ENCODE measurements around the gene HYAL2.
"Not testable (repeated sequence)": the region's sequence is repeated elsewhere in the genome, so short reads cannot be mapped to it uniquely, and the experiment has no call there.

HYAL2 gene

GRCh38 chr3:50272538-50272910 lies 50.0 kb downstream of the HYAL2 start:
- H3K27ac ChIP-seq (ENCODE audit: low read depth, low read length); H3K4me1 ChIP-seq (ENCODE audit: control insufficient read depth, low read depth, low read length); H3K36me3 ChIP-seq (ENCODE audit: control insufficient read depth, insufficient read depth, low read length); H3K18ac ChIP-seq (ENCODE audit: low read length); H2BK15ac ChIP-seq (replicated peaks; ENCODE audit: low read depth); H3K79me2 ChIP-seq (ENCODE audit: control insufficient read depth, insufficient read depth, low read length); H2BK5ac ChIP-seq (ENCODE audit: low read length); H4K5ac ChIP-seq (ENCODE audit: low read length); H3K4ac ChIP-seq (ENCODE audit: low read depth, low read length); H3K23ac ChIP-seq (ENCODE audit: low read length); H3K4me3 ChIP-seq (ENCODE audit: low read length); H3K9ac ChIP-seq (ENCODE audit: low read length); H3K4me2 ChIP-seq (ENCODE audit: low read length); H2AK5ac ChIP-seq (ENCODE audit: low read length); H4K8ac ChIP-seq (ENCODE audit: low read depth, low read length); H3K56ac ChIP-seq (ENCODE audit: low read length); DNase-seq; H2BK120ac ChIP-seq (ENCODE audit: low read depth, low read length); H3K79me1 ChIP-seq (ENCODE audit: low read length): not testable (repeated sequence)
- WGBS (ENCODE audit: extremely low coverage, insufficient coverage, low lambda C conversion rate) = no CpG with 5 or more reads among the region's 10 CpGs
- peaks cover 11% of the 10 kb centered on the region for H3K27me3 ChIP-seq (ENCODE audit: insufficient read depth, low read length, poor library complexity)

- Histone ChIP-seq H4K8ac (ENCODE audit: low read depth, low read length) (no peak overlapping the region), H3K18ac (ENCODE audit: low read length) (no peak overlapping the region), H3K23ac (ENCODE audit: low read length) (no peak overlapping the region), H3K56ac (ENCODE audit: low read length) (peak overlapping the region; percentile 62), H3K27me3 (ENCODE audit: insufficient read depth, low read length, poor library complexity) (peaks cover 10% of the 10 kb centered on the region), H3K4ac (ENCODE audit: low read depth, low read length) (no peak overlapping the region), H3K27ac (ENCODE audit: low read depth, low read length) (no peak overlapping the region), H3K79me1 (ENCODE audit: low read length) (no peaks in the 10 kb centered on the region), H3K79me2 (ENCODE audit: control insufficient read depth, insufficient read depth, low read length) (no peaks in the 10 kb centered on the region), H3K36me3 (ENCODE audit: control insufficient read depth, insufficient read depth, low read length) (no peaks in the 10 kb centered on the region), H3K4me1 (ENCODE audit: control insufficient read depth, low read depth, low read length) (peaks cover 8% of the 10 kb centered on the region), H2AK5ac (ENCODE audit: low read length) (no peak overlapping the region), H3K4me3 (ENCODE audit: low read length) (no peak overlapping the region), H2BK15ac (replicated peaks; ENCODE audit: low read depth) (no peak overlapping the region), H3K4me2 (ENCODE audit: low read length) (no peak overlapping the region), H4K5ac (ENCODE audit: low read length) (no peak overlapping the region), H3K9ac (ENCODE audit: low read length) (no peak overlapping the region), H2BK120ac (ENCODE audit: low read depth, low read length) (no peak overlapping the region), H2BK5ac (ENCODE audit: low read length) (no peak overlapping the region)
- DNase-seq = peak; percentile 80
- no CpG with 5 or more reads among the region's 10 CpGs for WGBS (ENCODE audit: extremely low coverage, insufficient coverage, low lambda C conversion rate)
Measured at GRCh38 chr3:50271314-50271936, 51.1 kb downstream of the HYAL2 start.

GRCh38 chr3:50270422-50271224 lies 51.9 kb downstream of the HYAL2 start:
- Histone ChIP-seq H3K56ac (ENCODE audit: low read length) (no peak overlapping the region), H4K5ac (ENCODE audit: low read length) (no peak overlapping the region), H3K79me2 (ENCODE audit: control insufficient read depth, insufficient read depth, low read length) (no peaks in the 10 kb centered on the region), H3K27ac (ENCODE audit: low read depth, low read length) (no peak overlapping the region), H4K8ac (ENCODE audit: low read depth, low read length) (no peak overlapping the region), H3K4me1 (ENCODE audit: control insufficient read depth, low read depth, low read length) (peaks cover 8% of the 10 kb centered on the region), H3K36me3 (ENCODE audit: control insufficient read depth, insufficient read depth, low read length) (no peaks in the 10 kb centered on the region), H2BK15ac (replicated peaks; ENCODE audit: low read depth) (no peak overlapping the region), H3K4me2 (ENCODE audit: low read length) (no peak overlapping the region), H3K18ac (ENCODE audit: low read length) (no peak overlapping the region), H3K4me3 (ENCODE audit: low read length) (no peak overlapping the region), H3K4ac (ENCODE audit: low read depth, low read length) (no peak overlapping the region), H3K9ac (ENCODE audit: low read length) (no peak overlapping the region), H3K23ac (ENCODE audit: low read length) (no peak overlapping the region), H2AK5ac (ENCODE audit: low read length) (no peak overlapping the region), H2BK5ac (ENCODE audit: low read length) (no peak overlapping the region), H2BK120ac (ENCODE audit: low read depth, low read length) (no peak overlapping the region), H3K79me1 (ENCODE audit: low read length) (no peaks in the 10 kb centered on the region), H3K27me3 (ENCODE audit: insufficient read depth, low read length, poor library complexity) (peaks cover 4% of the 10 kb centered on the region)
- WGBS (ENCODE audit: extremely low coverage, insufficient coverage, low lambda C conversion rate) = no CpG with 5 or more reads among the region's 19 CpGs
- no peak for DNase-seq

- Histone ChIP-seq H3K4ac (ENCODE audit: low read depth, low read length) (no peak overlapping the region), H3K4me3 (ENCODE audit: low read length) (no peak overlapping the region), H3K79me2 (ENCODE audit: control insufficient read depth, insufficient read depth, low read length) (no peaks in the 10 kb centered on the region), H2BK15ac (replicated peaks; ENCODE audit: low read depth) (no peak overlapping the region), H3K4me1 (ENCODE audit: control insufficient read depth, low read depth, low read length) (peaks cover 13% of the 10 kb centered on the region), H2BK120ac (ENCODE audit: low read depth, low read length) (no peak overlapping the region), H3K9ac (ENCODE audit: low read length) (no peak overlapping the region), H3K27me3 (ENCODE audit: insufficient read depth, low read length, poor library complexity) (peaks cover 3% of the 10 kb centered on the region), H3K27ac (ENCODE audit: low read depth, low read length) (no peak overlapping the region), H2BK5ac (ENCODE audit: low read length) (no peak overlapping the region), H3K4me2 (ENCODE audit: low read length) (no peak overlapping the region), H3K23ac (ENCODE audit: low read length) (no peak overlapping the region), H4K8ac (ENCODE audit: low read depth, low read length) (no peak overlapping the region), H3K18ac (ENCODE audit: low read length) (no peak overlapping the region), H3K79me1 (ENCODE audit: low read length) (no peaks in the 10 kb centered on the region), H3K56ac (ENCODE audit: low read length) (no peak overlapping the region), H2AK5ac (ENCODE audit: low read length) (no peak overlapping the region), H4K5ac (ENCODE audit: low read length) (no peak overlapping the region), H3K36me3 (ENCODE audit: control insufficient read depth, insufficient read depth, low read length) (no peaks in the 10 kb centered on the region)
- no CpG with 5 or more reads among the region's 8 CpGs for WGBS (ENCODE audit: extremely low coverage, insufficient coverage, low lambda C conversion rate)
- DNase-seq = no peak
Measured at GRCh38 chr3:50269977-50270413, 52.5 kb downstream of the HYAL2 start.

- Histone ChIP-seq H4K5ac (ENCODE audit: low read length) (no peak overlapping the region), H3K4me3 (ENCODE audit: low read length) (no peak overlapping the region), H2BK5ac (ENCODE audit: low read length) (no peak overlapping the region), H2BK15ac (replicated peaks; ENCODE audit: low read depth) (no peak overlapping the region), H3K27me3 (ENCODE audit: insufficient read depth, low read length, poor library complexity) (peaks cover under 1% of the 10 kb centered on the region), H3K4me2 (ENCODE audit: low read length) (no peak overlapping the region), H3K79me2 (ENCODE audit: control insufficient read depth, insufficient read depth, low read length) (no peaks in the 10 kb centered on the region), H3K23ac (ENCODE audit: low read length) (no peak overlapping the region), H3K4me1 (ENCODE audit: control insufficient read depth, low read depth, low read length) (peaks cover 14% of the 10 kb centered on the region), H3K79me1 (ENCODE audit: low read length) (no peaks in the 10 kb centered on the region), H3K36me3 (ENCODE audit: control insufficient read depth, insufficient read depth, low read length) (no peaks in the 10 kb centered on the region), H4K8ac (ENCODE audit: low read depth, low read length) (no peak overlapping the region), H3K27ac (ENCODE audit: low read depth, low read length) (no peak overlapping the region), H3K9ac (ENCODE audit: low read length) (no peak overlapping the region), H3K56ac (ENCODE audit: low read length) (no peak overlapping the region), H2BK120ac (ENCODE audit: low read depth, low read length) (no peak overlapping the region), H3K4ac (ENCODE audit: low read depth, low read length) (no peak overlapping the region), H2AK5ac (ENCODE audit: low read length) (no peak overlapping the region), H3K18ac (ENCODE audit: low read length) (no peak overlapping the region)
- WGBS (ENCODE audit: extremely low coverage, insufficient coverage, low lambda C conversion rate) = no CpG with 5 or more reads among the region's 4 CpGs
- DNase-seq = no peak
Measured at GRCh38 chr3:50269460-50269859, 53.1 kb downstream of the HYAL2 start.
